PC-9 (cell line): ENCODE measurements around the gene LZIC. TPM values are rescaled to one million over a fixed set of nuclear protein-coding genes. Genes with fewer than 3 reads are reported as not detected.
A peak's percentile ranks its signal among the peaks of the same experiment; 100 is the strongest.

Experiments used
- BruUV-seq: library from RNA; stranded (reverse); fragments of 400-500 nt; replicated peaks from 2 replicates; lab custom pipeline; 2021; lab: Mats Ljungman, UMichigan
- CTCF ChIA-PET: fragments of 300-600 bp; sonication (Branson Sonifier 250); formaldehyde crosslinking; loops from one replicate; lab custom pipeline; 2022; ENCODE audit warnings: antibody characterized with exemption; lab: Charles Lee
- POLR2A ChIA-PET: fragments of 300-600 bp; sonication (Branson Sonifier 250); formaldehyde crosslinking; loops from one replicate; lab custom pipeline; 2022; ENCODE audit warnings: antibody characterized with exemption; ENCODE audit not compliant: unreplicated experiment; lab: Charles Lee
- DNase-seq, 2 experiments: peaks; one replicate each; pipeline versions ENCODE4 v3.0.0 to v3.0.0-alpha.2; 2015 to 2022; ENCODE audit warnings: mixed read lengths in 1 of 2
- H2AFZ ChIP-seq: fragments of 200-600 bp; sonication (generic); 2 replicates; pipeline ENCODE4 v1.8.1; 2017; ENCODE audit warnings: antibody characterized with exemption
- H3F3A ChIP-seq: fragments of 200-600 bp; sonication (generic); 2 replicates; pipeline ENCODE4 v1.8.1; 2017; ENCODE audit warnings: antibody characterized with exemption, mild to moderate bottlenecking, low read depth; ENCODE audit not compliant: insufficient read depth
- H3K27ac ChIP-seq: fragments of 200-600 bp; sonication (generic); 2 replicates; pipeline ENCODE4 v1.6.1; 2016; ENCODE audit warnings: mixed run types
- H3K27me3 ChIP-seq: fragments of 200-600 bp; sonication (generic); 2 replicates; pipeline ENCODE4 v1.6.1; 2016; ENCODE audit warnings: low read depth, mixed run types; ENCODE audit not compliant: insufficient read depth
- H3K36me3 ChIP-seq: fragments of 200-600 bp; sonication (generic); 2 replicates; pipeline ENCODE4 v1.6.1; 2016; ENCODE audit warnings: low read depth, mixed run types
- H3K4me1 ChIP-seq: fragments of 200-600 bp; sonication (generic); replicated peaks from 2 replicates; pipeline ENCODE4 v1.6.1; 2016; ENCODE audit warnings: mixed run types; ENCODE audit not compliant: insufficient read depth
- H3K4me2 ChIP-seq: fragments of 200-600 bp; sonication (generic); 2 replicates; pipeline ENCODE4 v1.6.1; 2017; ENCODE audit warnings: mixed run types
- H3K4me3 ChIP-seq: fragments of 200-600 bp; sonication (generic); 2 replicates; pipeline ENCODE4 v1.6.1; 2016; ENCODE audit warnings: mixed run types
- H3K79me2 ChIP-seq: fragments of 200-600 bp; sonication (generic); 2 replicates; pipeline ENCODE4 v1.6.1; 2017; ENCODE audit warnings: low read depth, mixed run types
- H3K9me2 ChIP-seq: fragments of 200-600 bp; sonication (generic); 2 replicates; pipeline ENCODE4 v1.8.1; 2017; ENCODE audit warnings: mild to moderate bottlenecking; ENCODE audit not compliant: insufficient read depth
- H3K9me3 ChIP-seq: fragments of 200-600 bp; sonication (generic); 2 replicates; pipeline ENCODE4 v1.8.1; 2016; ENCODE audit warnings: low read depth; ENCODE audit not compliant: insufficient read depth
- H4K20me1 ChIP-seq: fragments of 200-600 bp; sonication (generic); 2 replicates; pipeline ENCODE4 v1.8.1; 2017; ENCODE audit not compliant: insufficient read depth
- EZH2 ChIP-seq: fragments of 200-600 bp; sonication (generic); IDR thresholded peaks from 2 replicates; pipeline ENCODE4 v1.8.0; 2017; ENCODE audit warnings: antibody characterized with exemption, low read depth
- intact Hi-C: fragments of 100-400 bp; cut with micrococcal nuclease; formaldehyde crosslinking; loops from one replicate; pipeline ENCODE4 v1.10.0; 2022; ENCODE audit not compliant: unreplicated experiment
- total RNA-seq: library from RNA; stranded (reverse); gene quantifications from 2 replicates; pipeline ENCODE4 v1.2.3, GENCODE V29; 2021
- TF ChIP-seq, protein P1 (sequence below): fragments of 200-600 bp; sonication (generic); conservative IDR thresholded peaks from 2 replicates; pipeline ENCODE4 v1.6.1; 2017; ENCODE audit warnings: mixed run types, antibody characterized with exemption, mild to moderate bottlenecking, moderate library complexity

LZIC gene
- total RNA-seq, 1 experiment from 2014 or later: 27.4 TPM

DNA sequence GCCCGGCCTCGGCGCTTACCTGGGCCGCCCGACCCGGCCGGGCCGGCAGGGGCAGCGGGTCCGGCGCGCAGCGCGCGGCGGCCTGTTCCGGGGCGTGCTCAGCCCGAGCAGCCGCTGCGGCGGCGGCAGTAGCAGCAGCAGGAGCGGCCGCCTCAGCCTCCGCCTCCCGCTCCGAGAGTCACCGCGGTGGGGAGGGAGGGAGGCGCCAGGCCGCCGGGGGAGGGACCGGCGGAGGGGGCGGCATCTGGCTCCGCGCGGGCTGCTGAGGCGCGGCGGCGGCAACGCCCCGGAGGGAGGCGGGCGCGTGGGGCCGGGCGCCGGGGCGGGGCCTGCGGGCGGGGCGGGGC is 33.1 kb downstream of the LZIC start, which contains the start of gene CTNNBIP1:
CTNNBIP1 (minus strand) TSS at position 194 of the 347 bp plus-strand sequence. CDS start 38,205 bp downstream, outside the sequence.
- ChIA-PET POLR2A (no interaction called here), CTCF (no interaction called here)
- Histone ChIP-seq H3K4me3 (peak within 1 kb of the TSS; percentile 63), H3K27me3 (no peaks in the 10 kb centered on the region), H3K36me3 (no peaks in the 10 kb centered on the region), H4K20me1 (no peaks in the 10 kb centered on the region), H3K9me3 (no peaks in the 10 kb centered on the region), H3K9me2 (no peaks in the 10 kb centered on the region), H3K79me2 (peaks cover 18% of the 10 kb centered on the region), H3K27ac (peak within 1 kb of the TSS; percentile 64), H3K4me1 (peaks cover 12% of the 10 kb centered on the region), H2AFZ (peak within 1 kb of the TSS; percentile 85), H3F3A (no peaks in the 10 kb centered on the region), H3K4me2 (peak within 1 kb of the TSS; percentile 83)
- TF ChIP-seq EZH2: no peak
- TF ChIP-seq, protein P1, sequence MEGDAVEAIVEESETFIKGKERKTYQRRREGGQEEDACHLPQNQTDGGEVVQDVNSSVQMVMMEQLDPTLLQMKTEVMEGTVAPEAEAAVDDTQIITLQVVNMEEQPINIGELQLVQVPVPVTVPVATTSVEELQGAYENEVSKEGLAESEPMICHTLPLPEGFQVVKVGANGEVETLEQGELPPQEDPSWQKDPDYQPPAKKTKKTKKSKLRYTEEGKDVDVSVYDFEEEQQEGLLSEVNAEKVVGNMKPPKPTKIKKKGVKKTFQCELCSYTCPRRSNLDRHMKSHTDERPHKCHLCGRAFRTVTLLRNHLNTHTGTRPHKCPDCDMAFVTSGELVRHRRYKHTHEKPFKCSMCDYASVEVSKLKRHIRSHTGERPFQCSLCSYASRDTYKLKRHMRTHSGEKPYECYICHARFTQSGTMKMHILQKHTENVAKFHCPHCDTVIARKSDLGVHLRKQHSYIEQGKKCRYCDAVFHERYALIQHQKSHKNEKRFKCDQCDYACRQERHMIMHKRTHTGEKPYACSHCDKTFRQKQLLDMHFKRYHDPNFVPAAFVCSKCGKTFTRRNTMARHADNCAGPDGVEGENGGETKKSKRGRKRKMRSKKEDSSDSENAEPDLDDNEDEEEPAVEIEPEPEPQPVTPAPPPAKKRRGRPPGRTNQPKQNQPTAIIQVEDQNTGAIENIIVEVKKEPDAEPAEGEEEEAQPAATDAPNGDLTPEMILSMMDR: no peak
- BruUV-seq: no TSS peak
- intact Hi-C loops: loop anchor here (1.0 to 10.0 kb wide), 2 partner anchors 32 to 145 kb away; no protein-coding TSS in a partner anchor
- DNase-seq: no peak

GRCh38 chr1:9909234-9910046 is 33.8 kb downstream of the LZIC start:
- POLR2A ChIA-PET: interaction anchor here (0.5 kb wide), 1 partner anchor 10 kb away, joined by 3 read pairs; no protein-coding TSS in a partner anchor
- peaks cover 12% of the 10 kb centered on the region for H3K4me1 ChIP-seq
- peak overlapping the region; percentile 85 for H2AFZ ChIP-seq

GRCh38 chr1:9908871-9909233 is 34.3 kb downstream of the LZIC start:
- intact Hi-C loops: loop anchor here (1.0 kb wide), 1 partner anchor 16 kb away; no protein-coding TSS in a partner anchor
- H3K27ac ChIP-seq: no peak overlapping the region
- H3K4me1 ChIP-seq: peaks cover 12% of the 10 kb centered on the region
- no peaks in the 10 kb centered on the region for H3K36me3 ChIP-seq
- no peaks in the 10 kb centered on the region for H4K20me1 ChIP-seq
- no peak for DNase-seq
- POLR2A ChIA-PET: interaction anchor here (0.5 kb wide), 1 partner anchor 10 kb away, joined by 3 read pairs; no protein-coding TSS in a partner anchor
- no peaks in the 10 kb centered on the region for H3F3A ChIP-seq
- H3K4me2 ChIP-seq: peak overlapping the region; percentile 78
- CTCF ChIA-PET: interaction anchor here (0.6 kb wide), 1 partner anchor 284 kb away, joined by 3 read pairs; no protein-coding TSS in a partner anchor
- no peaks in the 10 kb centered on the region for H3K9me2 ChIP-seq
- BruUV-seq: no TSS peak
- peaks cover 18% of the 10 kb centered on the region for H3K79me2 ChIP-seq
- no peak for TF ChIP-seq EZH2
- TF ChIP-seq, protein P1: no peak
- H3K27me3 ChIP-seq: no peaks in the 10 kb centered on the region
- H3K9me3 ChIP-seq: no peaks in the 10 kb centered on the region
- H2AFZ ChIP-seq: peak overlapping the region; percentile 85
- H3K4me3 ChIP-seq: peak overlapping the region; percentile 63; the same call in 1 of the 2 replicates

More at GRCh38 chr1:9909234-9910046, 33.8 kb downstream of the LZIC start:
- Histone ChIP-seq H3K27ac (no peak overlapping the region), H4K20me1 (no peaks in the 10 kb centered on the region), H3K9me3 (no peaks in the 10 kb centered on the region), H3K79me2 (peaks cover 18% of the 10 kb centered on the region), H3K4me2 (peak overlapping the region; percentile 78), H3K9me2 (no peaks in the 10 kb centered on the region), H3K36me3 (no peaks in the 10 kb centered on the region), H3K27me3 (no peaks in the 10 kb centered on the region), H3K4me3 (peak overlapping the region; percentile 63), H3F3A (no peaks in the 10 kb centered on the region)
- CTCF ChIA-PET: interaction anchor here (0.6 kb wide), 1 partner anchor 284 kb away, joined by 3 read pairs; no protein-coding TSS in a partner anchor
- TF ChIP-seq, protein P1: no peak
- TF ChIP-seq EZH2: no peak
- TSS peak; percentile 60 for BruUV-seq
- intact Hi-C loops: loop anchor here (1.0 to 10.0 kb wide), 3 partner anchors 16 to 145 kb away; no protein-coding TSS in a partner anchor
- peak in 1 of 2 experiments; percentile 30 for DNase-seq
